ENCODE data around the gene SPAG9. TPM values are rescaled to one million over a fixed set of nuclear protein-coding genes. Genes with fewer than 3 reads are reported as not detected.

The SPAG9 gene
- total RNA-seq, 4 donors from 2014 or later = 37.0 to 131 (median 116) TPM

GRCh38 chr17:51166198-51166986, 45.7 kb upstream of the SPAG9 start, which contains the start of gene NME2:
NME2 (plus strand) TSS chr17:51166411; CDS start chr17:51166831, 420 bp downstream.
- Histone ChIP-seq H3K9me3 (no peaks in the 10 kb centered on the region), H3K4me1 (peaks cover 7 to 24% (median 17%) of the 10 kb centered on the region in 4 donors), H3K27me3 (no peaks in the 10 kb centered on the region), H3K36me3 (peaks cover 0 to 9% (median 2%) of the 10 kb centered on the region in 4 donors), H3K27ac (peak within 1 kb of the TSS; percentile 97 to 98 (median 98)), H3K4me3 (peak within 1 kb of the TSS; percentile 70 to 100 (median 92))
- intact Hi-C loops (cut with DNase I; ENCODE audit: low total_unique reads) = no loop called here
- in situ Hi-C loops (cut with MboI; ENCODE audit: low pct_ligation_motif_present in 1 of 4, low pct_unique_long_range_greater_than_20kb in 1 of 4, low sequenced_read_pairs in 3 of 4) = loop anchor here in 2 of 4 donors (25.0 kb wide), 1 partner anchor 304 kb away; the partner anchor contains the start of gene TOB1 (in 2 of the 2)
- peak; percentile 95 for DNase-seq
- TF ChIP-seq POLR2AphosphoS5 (IDR thresholded peaks at IDR 0.05) (peak; percentile 68 to 92 (median 91)), CTCF (IDR thresholded peaks at IDR 0.05) (no peak), EP300 (IDR thresholded peaks at IDR 0.05; ENCODE audit: low read depth) (no peak), POLR2A (IDR thresholded peaks at IDR 0.05) (peak; percentile 5)
- 1% methylated on average over 53 of the region's 98 CpGs; no CpG with 5 or more reads in 1 of the 2 donors for WGBS, 2 donors (ENCODE audit: low coverage in 1 of 2)

GRCh38 chr17:51165680-51166197, 45.1 kb upstream of the SPAG9 start:
- WGBS, 2 donors (ENCODE audit: low coverage in 1 of 2) = 13% methylated on average over 21 of the region's 21 CpGs; no CpG with 5 or more reads in 1 of the 2 donors
- H3K27me3 ChIP-seq = no peaks in the 10 kb centered on the region
- intact Hi-C loops (cut with DNase I; ENCODE audit: low total_unique reads) = no loop called here
- peak overlapping the region; percentile 97 to 98 (median 98) for H3K27ac ChIP-seq
- TF ChIP-seq CTCF (IDR thresholded peaks at IDR 0.05) = no peak
- peak; percentile 96 for TF ChIP-seq POLR2A (IDR thresholded peaks at IDR 0.05)
- no peak for TF ChIP-seq POLR2AphosphoS5 (IDR thresholded peaks at IDR 0.05)
- TF ChIP-seq EP300 (IDR thresholded peaks at IDR 0.05; ENCODE audit: low read depth) = no peak
- in situ Hi-C loops (cut with MboI; ENCODE audit: low pct_ligation_motif_present in 1 of 4, low pct_unique_long_range_greater_than_20kb in 1 of 4, low sequenced_read_pairs in 3 of 4) = loop anchor here in 2 of 4 donors (25.0 kb wide), 1 partner anchor 303 kb away; the partner anchor contains the start of gene TOB1 (in 2 of the 2)
- H3K9me3 ChIP-seq = no peaks in the 10 kb centered on the region
- peaks cover 0 to 14% (median 0%) of the 10 kb centered on the region in 4 donors for H3K36me3 ChIP-seq
- peak overlapping the region; percentile 70 to 100 (median 92) for H3K4me3 ChIP-seq
- DNase-seq = peak; percentile 43
- H3K4me1 ChIP-seq = peaks cover 7 to 24% (median 17%) of the 10 kb centered on the region in 4 donors

GRCh38 chr17:51164911-51165679, 44.4 kb upstream of the SPAG9 start:
- WGBS, 2 donors (ENCODE audit: low coverage in 1 of 2) = 75% methylated on average over 16 of the region's 16 CpGs; no CpG with 5 or more reads in 1 of the 2 donors
- Histone ChIP-seq H3K4me3 (peak overlapping the region; percentile 70 to 100 (median 92)), H3K27ac (peak overlapping the region; percentile 97 to 98 (median 98)), H3K36me3 (peaks cover 0 to 14% (median 0%) of the 10 kb centered on the region in 4 donors), H3K27me3 (no peaks in the 10 kb centered on the region), H3K9me3 (no peaks in the 10 kb centered on the region), H3K4me1 (peaks cover 7 to 19% (median 15%) of the 10 kb centered on the region in 4 donors)
- TF ChIP-seq POLR2AphosphoS5 (IDR thresholded peaks at IDR 0.05) (no peak), EP300 (IDR thresholded peaks at IDR 0.05; ENCODE audit: low read depth) (no peak), CTCF (IDR thresholded peaks at IDR 0.05) (no peak), POLR2A (IDR thresholded peaks at IDR 0.05) (no peak)
- in situ Hi-C loops (cut with MboI; ENCODE audit: low pct_ligation_motif_present in 1 of 4, low pct_unique_long_range_greater_than_20kb in 1 of 4, low sequenced_read_pairs in 3 of 4) (loop anchor here in 2 of 4 donors (25.0 kb wide), 1 partner anchor 303 kb away; the partner anchor contains the start of gene TOB1 (in 2 of the 2)), intact Hi-C loops (cut with DNase I; ENCODE audit: low total_unique reads) (no loop called here)
- DNase-seq = no peak
